ENCODE results near the gene PRKAB2.
"Not testable (repeated sequence)": the region's sequence is repeated elsewhere in the genome, so short reads cannot be mapped to it uniquely, and the experiment has no call there.

Gene PRKAB2

DNA sequence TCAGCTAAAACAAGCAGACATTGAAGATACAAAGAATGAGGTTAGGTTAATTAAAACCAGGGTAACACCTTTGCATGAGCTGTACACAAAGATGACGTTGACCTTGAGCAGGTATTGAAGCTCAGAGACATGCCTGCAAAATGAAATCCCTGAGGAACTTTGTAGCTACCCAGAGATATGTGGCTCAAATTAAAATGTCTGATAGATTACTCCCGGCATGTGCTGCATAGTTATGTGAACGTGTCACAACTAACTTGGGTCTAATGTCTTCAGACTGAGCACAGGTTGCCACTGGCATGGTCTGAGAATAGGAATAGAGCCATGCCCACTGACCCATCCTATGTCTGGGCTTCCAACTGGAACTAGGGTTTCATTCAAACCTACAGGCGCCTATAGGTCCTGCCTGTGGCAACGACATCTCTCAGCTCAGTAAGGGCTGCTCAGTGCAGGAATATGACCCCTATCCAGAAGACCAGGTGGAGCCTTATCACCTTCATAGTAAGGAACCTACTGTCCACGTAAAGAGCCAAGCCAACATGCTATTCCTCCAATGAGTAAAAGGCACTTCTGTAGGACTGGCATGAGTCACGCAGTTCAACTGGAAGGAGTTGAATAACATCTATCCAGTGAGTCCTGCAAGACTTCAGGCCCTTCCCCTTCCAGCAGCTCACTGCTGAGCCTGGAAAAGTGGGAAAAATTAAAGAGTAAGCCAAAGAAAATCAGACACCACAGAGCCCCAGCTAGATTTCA, 60.7 kb downstream of the PRKAB2 start:
- intact Hi-C loops (cut with DNase I; ENCODE audit: low total_unique reads): no loop called here
- Histone ChIP-seq H3K27ac (no peak overlapping the region), H3K36me3 (no peaks in the 10 kb centered on the region), H3K4me1 (no peaks in the 10 kb centered on the region), H3K4me3 (no peak overlapping the region), H3K27me3 (no peaks in the 10 kb centered on the region), H3K9me3 (no peaks in the 10 kb centered on the region)
- no peak for DNase-seq
- TF ChIP-seq, protein P1, sequence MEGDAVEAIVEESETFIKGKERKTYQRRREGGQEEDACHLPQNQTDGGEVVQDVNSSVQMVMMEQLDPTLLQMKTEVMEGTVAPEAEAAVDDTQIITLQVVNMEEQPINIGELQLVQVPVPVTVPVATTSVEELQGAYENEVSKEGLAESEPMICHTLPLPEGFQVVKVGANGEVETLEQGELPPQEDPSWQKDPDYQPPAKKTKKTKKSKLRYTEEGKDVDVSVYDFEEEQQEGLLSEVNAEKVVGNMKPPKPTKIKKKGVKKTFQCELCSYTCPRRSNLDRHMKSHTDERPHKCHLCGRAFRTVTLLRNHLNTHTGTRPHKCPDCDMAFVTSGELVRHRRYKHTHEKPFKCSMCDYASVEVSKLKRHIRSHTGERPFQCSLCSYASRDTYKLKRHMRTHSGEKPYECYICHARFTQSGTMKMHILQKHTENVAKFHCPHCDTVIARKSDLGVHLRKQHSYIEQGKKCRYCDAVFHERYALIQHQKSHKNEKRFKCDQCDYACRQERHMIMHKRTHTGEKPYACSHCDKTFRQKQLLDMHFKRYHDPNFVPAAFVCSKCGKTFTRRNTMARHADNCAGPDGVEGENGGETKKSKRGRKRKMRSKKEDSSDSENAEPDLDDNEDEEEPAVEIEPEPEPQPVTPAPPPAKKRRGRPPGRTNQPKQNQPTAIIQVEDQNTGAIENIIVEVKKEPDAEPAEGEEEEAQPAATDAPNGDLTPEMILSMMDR (IDR thresholded peaks at IDR 0.05): no peak

DNA sequence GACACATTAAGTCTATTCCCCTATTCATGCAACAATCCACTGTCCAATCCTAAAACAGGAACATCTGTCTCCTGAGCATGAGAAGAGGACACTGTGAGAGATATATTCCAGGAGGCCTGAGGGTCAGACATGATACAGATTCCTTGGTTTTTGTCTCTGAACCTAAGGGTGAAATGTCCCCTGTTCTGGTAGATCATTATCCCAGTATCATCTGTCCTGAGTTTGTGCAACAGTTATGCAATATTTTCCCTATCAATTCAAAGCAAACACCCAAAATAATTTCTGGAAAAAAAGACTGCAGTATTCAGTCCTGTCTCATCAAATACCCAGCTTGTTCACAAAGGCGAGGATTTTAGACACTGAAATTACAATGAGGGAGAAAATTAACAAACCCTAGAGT, 61.4 kb downstream of the PRKAB2 start:
- H3K4me1 ChIP-seq: no peaks in the 10 kb centered on the region
- DNase-seq: no peak
- no peaks in the 10 kb centered on the region for H3K9me3 ChIP-seq
- no peaks in the 10 kb centered on the region for H3K27me3 ChIP-seq
- no peak overlapping the region for H3K4me3 ChIP-seq
- no peaks in the 10 kb centered on the region for H3K36me3 ChIP-seq
- H3K27ac ChIP-seq: no peak overlapping the region
- intact Hi-C loops (cut with DNase I; ENCODE audit: low total_unique reads): no loop called here
- TF ChIP-seq, protein P1 (IDR thresholded peaks at IDR 0.05): no peak

DNA sequence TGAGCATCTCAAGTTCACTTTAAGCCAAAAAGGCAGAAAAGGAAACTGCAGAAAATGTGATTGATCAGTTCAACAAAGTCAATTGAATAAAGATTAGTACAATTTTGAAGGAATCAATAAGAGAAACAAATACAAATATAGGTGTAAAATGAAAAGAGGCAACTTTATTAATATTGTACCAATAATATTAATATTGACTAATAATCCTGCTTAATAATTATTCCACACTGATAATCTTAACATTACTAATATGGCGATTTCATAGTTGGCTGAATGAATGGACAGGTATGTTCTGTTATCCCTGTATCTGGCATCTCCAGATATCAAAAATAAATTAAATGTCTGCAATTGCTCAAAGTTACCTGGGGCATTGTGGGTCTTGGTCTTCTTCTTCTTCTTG, 61.8 kb downstream of the PRKAB2 start:
- Histone ChIP-seq H3K4me1 (no peaks in the 10 kb centered on the region), H3K36me3 (no peaks in the 10 kb centered on the region), H3K27ac (no peak overlapping the region), H3K4me3 (no peak overlapping the region), H3K9me3 (no peaks in the 10 kb centered on the region), H3K27me3 (no peaks in the 10 kb centered on the region)
- intact Hi-C loops (cut with DNase I; ENCODE audit: low total_unique reads): no loop called here
- TF ChIP-seq, protein P1 (IDR thresholded peaks at IDR 0.05): no peak
- DNase-seq: no peak

- no peaks in the 10 kb centered on the region for H3K27me3 ChIP-seq
- no peaks in the 10 kb centered on the region for H3K9me3 ChIP-seq
- H3K4me3 ChIP-seq: no peak overlapping the region
- no peak for DNase-seq
- no peaks in the 10 kb centered on the region for H3K4me1 ChIP-seq
- no peak overlapping the region for H3K27ac ChIP-seq
- TF ChIP-seq, protein P1 (IDR thresholded peaks at IDR 0.05): no peak
- intact Hi-C loops (cut with DNase I; ENCODE audit: low total_unique reads): no loop called here
- no peaks in the 10 kb centered on the region for H3K36me3 ChIP-seq
These were observed 62.5 kb downstream of the PRKAB2 start for GRCh38 chr1:147109762-147110161.

DNA sequence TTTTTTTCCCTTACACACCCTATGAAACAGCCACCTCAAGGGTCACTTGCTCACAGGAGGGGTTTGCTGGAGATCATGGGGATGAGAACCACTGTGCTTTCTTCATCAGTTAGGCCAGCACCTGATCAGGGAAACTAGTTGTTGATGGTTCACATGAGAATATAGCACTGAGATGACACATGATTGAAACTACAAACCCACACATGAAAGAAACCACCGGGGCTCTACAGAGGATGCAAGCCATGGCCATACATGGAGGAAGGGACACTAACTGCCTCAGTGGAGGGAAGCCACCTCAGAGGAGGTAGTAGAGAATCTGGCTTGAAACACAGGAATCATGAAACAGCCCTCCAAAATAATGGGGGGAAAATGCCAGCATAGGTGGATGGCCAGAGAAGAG, 63.2 kb downstream of the PRKAB2 start:
- no peaks in the 10 kb centered on the region for H3K4me1 ChIP-seq
- no peak overlapping the region for H3K4me3 ChIP-seq
- DNase-seq: no peak
- TF ChIP-seq, protein P1 (IDR thresholded peaks at IDR 0.05): no peak
- no peaks in the 10 kb centered on the region for H3K9me3 ChIP-seq
- H3K27ac ChIP-seq: no peak overlapping the region
- H3K27me3 ChIP-seq: no peaks in the 10 kb centered on the region
- intact Hi-C loops (cut with DNase I; ENCODE audit: low total_unique reads): no loop called here
- H3K36me3 ChIP-seq: no peaks in the 10 kb centered on the region

GRCh38 chr1:147106407-147106881, 65.8 kb downstream of the PRKAB2 start:
- H3K27me3 ChIP-seq; H3K4me3 ChIP-seq; H3K27ac ChIP-seq; intact Hi-C loops (cut with DNase I; ENCODE audit: low total_unique reads); DNase-seq; H3K9me3 ChIP-seq; H3K36me3 ChIP-seq; H3K4me1 ChIP-seq: not testable (repeated sequence)
